DMS153 treated with DMSO at 0.1 percent for 48 hours (cell line): Measurements from ENCODE around the gene CTNNA3.

Source experiments
- DNase-seq: peaks from one replicate; lab custom pipeline; 2025; ENCODE audit not compliant: unreplicated experiment; lab: John Stamatoyannopoulos, UW

Gene CTNNA3

GRCh38 chr10:66026321-66026720, 1669.7 kb downstream of the CTNNA3 start:
- no peak for DNase-seq

DNA sequence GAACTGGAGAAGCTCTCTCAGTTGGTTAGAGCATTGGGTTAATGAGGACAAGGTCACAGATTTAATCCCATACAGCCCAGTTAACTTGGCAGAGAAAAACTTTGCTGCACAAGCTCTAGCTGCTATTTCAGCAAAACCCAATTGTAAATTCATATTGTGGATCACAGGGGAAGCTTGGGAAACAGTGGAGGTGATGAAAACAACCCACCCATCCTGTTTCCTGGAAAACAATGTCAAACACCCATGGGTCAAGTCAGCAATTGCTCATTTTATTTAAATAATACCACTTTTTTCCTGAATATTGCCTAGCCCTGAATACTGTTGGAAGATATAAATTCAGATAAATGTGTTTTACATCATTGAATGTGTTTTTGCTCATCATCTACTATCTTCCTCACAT, 1670.8 kb downstream of the CTNNA3 start:
- DNase-seq, result no peak

GRCh38 chr10:66021423-66021822, 1674.6 kb downstream of the CTNNA3 start:
- no peak for DNase-seq

GRCh38 chr10:66008221-66008620, 1687.8 kb downstream of the CTNNA3 start:
- DNase-seq, result no peak

GRCh38 chr10:66006411-66006810, 1689.6 kb downstream of the CTNNA3 start:
- DNase-seq, result no peak

- DNase-seq, result no peak
Measured at GRCh38 chr10:65993451-65993850, 1702.5 kb downstream of the CTNNA3 start.

GRCh38 chr10:65968871-65969270, 1727.1 kb downstream of the CTNNA3 start:
- no peak for DNase-seq

DNA sequence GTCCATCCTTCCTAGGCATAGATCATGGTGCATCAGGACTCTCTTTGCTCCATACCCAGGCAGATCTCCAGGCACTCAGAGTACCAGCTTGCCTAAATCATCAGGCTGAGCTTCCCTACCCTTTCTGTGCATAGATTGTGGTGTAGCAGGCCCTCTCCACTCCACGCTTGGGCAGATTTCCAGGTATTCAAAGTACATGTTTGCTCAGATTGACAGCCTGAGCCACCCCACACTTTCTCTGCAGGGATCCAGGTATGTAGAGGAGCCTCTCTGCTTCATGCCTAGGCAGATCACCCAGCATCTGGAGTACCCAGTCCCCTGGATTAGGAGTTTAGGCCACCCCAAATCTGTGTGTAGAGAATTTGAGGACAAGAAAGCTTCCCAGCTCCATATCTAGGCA, 1727.6 kb downstream of the CTNNA3 start:
- DNase-seq, result no peak

DNA sequence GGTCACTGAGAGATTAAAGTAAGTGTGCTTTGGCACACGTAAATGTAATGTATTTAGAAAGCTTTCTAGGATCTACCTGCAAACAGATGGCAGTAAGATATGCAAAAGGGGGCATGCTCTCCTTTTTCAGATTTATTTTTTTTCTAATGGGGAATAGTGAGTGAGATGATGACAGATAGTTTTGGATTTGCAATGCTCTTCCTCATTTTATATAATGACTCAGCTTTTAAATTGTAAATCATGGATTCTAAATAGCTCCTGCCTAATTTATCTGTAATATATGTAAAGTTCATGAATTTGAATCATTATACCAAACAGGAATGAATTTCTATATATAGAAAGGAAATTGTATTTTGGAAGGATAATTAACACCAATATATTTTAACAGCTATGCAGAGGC, 1731.8 kb downstream of the CTNNA3 start:
- no peak for DNase-seq

DNA sequence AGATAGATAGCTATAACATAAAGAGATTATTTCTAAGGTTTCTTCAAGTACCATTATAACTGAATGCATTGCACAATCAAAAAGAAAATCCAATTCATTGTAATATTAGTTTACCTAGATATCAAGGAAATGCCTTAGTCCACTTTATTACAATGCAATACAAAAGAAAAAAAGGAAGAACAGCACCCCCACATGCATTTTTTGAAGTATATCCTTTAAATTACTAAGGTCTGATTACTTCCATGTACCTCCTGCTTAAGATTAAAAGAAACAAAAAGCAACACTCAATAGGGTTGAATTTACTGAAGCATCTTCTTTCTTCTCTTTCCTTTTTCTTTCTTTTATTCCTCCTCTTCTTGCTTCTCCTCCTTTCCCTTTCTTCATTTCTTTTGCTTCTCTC, 1743.9 kb downstream of the CTNNA3 start:
- DNase-seq, result no peak

DNA sequence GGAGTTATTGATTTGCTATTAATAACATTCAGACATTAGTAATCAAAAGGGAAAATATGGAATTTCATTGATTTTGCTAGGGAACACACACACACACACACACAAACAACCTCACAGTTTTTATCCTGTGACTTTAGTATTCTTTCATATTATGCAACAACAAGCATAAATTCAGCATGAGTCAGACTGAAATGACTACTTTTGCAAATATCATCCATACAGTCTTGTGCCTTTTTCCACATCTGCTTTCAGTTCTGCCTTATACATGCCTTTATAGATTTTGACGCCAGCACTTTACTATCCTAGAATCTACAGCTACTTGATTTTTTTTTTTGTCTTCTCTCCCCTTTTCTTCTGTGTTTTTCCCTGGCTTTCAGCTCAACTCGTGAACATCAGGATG, 1745.9 kb downstream of the CTNNA3 start:
- DNase-seq, result no peak

DNA sequence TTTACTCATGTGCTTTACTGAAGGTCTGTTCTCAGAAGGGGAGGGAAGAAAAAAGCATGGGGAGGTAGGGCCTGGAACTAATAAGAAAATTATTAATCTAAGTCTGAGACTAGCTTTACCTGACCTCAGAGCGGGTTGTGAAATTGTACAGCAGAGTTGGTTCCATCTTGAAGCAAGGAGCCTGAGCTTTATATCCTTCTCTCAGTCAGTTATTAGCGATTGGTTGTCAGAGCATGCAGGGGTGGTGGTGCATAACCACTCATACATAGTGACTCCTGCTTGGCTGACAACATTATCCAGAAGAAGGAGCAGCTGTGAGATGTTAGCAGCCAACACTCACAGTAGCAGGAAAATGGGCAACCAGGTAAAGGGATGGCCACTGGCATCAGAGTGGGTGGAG, 1746.5 kb downstream of the CTNNA3 start:
- DNase-seq, result no peak

- DNase-seq, result no peak
Measured at GRCh38 chr10:65945061-65945460, 1750.9 kb downstream of the CTNNA3 start.

DNA sequence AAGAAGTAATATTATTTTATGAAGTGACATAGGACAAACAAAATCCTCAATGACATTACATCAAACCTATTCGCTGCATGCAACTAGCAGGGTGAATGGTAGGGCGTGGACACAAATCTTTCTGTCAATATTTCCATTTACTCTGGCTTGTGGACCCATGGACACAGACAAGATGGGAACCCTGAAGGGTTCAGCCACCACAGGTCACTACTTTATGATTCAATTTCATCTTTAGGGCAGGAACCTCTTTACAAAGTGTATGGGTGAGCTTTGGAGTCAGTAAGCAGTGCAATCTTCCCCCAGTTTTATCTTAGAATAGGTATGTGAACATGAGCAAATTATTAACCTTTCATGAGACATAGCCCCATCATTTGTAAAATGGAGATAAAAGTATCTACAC, 1752.5 kb downstream of the CTNNA3 start:
- no peak for DNase-seq

DNA sequence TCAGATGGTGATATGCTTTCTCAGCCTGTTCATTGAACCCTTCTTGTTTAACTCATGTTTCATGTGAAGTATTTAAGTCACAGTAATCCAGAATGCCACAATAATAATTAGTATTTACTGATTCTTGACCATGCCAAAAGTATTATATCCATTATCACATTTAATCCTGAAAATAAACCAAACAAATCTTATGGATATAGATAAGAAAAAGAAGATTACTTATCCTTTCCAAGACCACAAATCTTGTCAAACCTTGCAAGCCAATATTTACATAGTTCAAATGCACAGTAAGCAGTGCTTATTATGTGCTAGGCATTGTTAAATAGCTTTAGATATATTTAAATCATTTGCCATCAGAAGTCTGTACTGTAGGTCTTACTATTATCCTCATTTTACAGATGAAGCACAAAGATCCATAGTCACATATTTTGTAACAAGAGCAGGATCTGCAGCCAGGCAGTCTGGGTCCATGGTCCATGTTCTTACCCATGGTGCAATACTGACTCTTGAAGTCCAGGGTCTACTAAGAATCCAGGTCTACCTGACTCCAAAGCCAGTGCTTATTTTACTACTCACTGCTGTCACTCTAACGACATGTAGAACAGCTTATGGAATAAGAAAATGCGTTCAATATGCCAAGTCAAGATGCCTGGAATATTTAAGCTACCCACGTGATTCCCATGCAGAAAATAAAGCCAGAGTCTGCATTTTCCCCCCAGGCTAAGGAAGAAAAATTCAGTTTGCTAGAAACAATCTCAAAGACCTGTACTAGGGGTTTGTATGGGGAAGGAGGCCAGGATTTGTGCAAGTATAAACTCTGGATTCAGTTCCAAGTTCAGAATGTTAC, 1755.0 kb downstream of the CTNNA3 start:
- DNase-seq, result no peak

GRCh38 chr10:65940105-65940504, 1755.9 kb downstream of the CTNNA3 start:
- DNase-seq, result no peak

DNA sequence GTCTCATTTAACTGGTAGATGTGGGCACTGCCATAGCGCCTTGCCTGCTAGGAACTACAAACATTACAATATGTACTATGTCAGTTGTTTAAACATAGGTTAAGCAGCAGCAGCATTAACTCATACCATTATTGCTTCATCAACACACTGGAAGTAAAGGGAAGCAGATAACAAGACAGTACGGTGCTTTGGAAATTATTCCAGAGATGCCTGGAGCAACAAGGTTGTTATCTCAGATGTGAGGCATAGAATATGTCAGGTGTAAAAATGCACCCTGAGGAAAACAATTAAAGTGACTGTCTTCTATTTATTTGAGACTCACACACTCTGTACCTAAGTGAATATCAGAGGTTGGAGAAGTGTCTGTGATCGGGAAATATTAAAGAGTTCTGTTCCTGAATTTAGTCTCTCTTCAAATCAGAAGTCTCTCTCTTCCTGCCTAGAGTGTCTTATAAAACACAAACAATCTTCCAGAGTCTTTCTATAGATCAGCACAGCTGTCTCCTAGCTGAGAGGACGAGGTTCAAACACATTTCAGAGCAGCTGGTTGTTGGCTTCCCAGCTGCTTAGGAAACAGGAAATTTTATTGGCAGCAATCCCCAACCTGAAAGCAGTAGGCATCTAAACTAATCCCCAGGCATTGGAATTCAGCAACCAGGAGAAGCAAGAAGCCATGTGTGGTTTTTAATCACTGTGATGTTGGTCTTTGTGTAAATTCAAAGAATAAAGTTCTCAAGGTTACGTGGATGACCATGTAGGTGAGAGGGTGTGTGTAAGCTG, 1764.5 kb downstream of the CTNNA3 start:
- no peak for DNase-seq

DNA sequence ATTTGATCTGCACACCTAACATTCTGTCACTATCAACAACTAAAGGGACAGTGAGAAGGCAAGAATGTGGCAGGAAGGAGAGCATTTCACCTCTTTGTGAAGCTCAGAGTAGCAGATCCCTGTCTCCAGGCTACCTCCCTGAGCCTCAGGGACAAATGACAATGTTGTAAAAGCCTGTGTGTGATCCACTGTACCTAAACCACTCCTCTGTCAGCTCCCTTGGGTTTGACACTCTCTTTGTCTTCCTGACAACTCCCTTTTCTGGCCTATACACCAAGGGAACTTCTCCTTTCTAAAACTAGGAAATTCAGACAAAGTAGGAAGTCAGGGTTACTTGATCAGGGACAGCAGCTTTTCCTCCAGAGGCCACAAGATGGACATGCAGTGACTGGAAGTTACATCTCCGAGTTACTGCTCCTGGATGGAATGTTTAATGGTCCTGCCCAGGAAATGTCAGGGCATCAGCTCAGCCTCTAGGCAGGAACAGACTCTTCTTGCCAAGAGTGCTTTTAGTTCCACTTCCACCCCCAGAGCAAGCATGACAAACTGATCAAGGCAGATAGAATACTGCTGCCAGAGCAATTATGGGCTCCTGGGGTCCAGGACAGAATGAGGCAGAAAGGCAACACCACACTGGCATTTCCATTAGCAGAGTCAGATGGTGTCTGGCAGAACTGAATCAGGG, 1784.7 kb downstream of the CTNNA3 start:
- no peak for DNase-seq

DNA sequence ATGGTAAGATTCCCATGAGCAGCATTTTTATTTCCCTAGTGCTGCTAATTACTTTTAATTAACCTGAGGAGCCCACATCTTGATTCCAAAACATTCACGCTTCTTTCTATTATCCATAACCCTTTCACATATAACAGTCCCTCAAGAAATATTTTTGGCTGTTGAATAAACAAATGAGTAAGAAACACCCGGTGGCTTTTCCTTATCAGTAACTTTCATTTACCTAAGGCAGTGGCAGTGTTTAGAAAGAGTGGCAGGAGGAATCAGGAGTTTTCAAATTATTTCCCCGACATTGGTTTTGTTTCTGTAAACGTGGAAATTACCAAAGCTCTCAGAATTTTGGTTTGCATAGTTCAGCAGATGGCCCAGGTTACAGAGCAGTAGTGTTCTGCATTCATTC, 1785.8 kb downstream of the CTNNA3 start:
- DNase-seq, result no peak

- DNase-seq, result no peak
Measured at GRCh38 chr10:65907199-65907712, 1788.7 kb downstream of the CTNNA3 start.

- DNase-seq, result no peak
Measured at GRCh38 chr10:65903620-65904019, 1792.4 kb downstream of the CTNNA3 start.

GRCh38 chr10:65900271-65900670, 1795.7 kb downstream of the CTNNA3 start:
- DNase-seq, result no peak
